Dermis microvascular lymphatic vessel endothelial cell (primary cell): ENCODE data around the gene APBA2. TPM values are rescaled to one million over a fixed set of nuclear protein-coding genes. Genes with fewer than 3 reads are reported as not detected.

ENCODE experiments used
- DNase-seq, 2 donors: peaks; one replicate each; pipeline versions ENCODE4 v3.0.0 to v3.0.0-alpha.2; 2010; ENCODE audit warnings: low read depth in 2 of 2
- total RNA-seq: library from RNA; depleted of rRNA; stranded (reverse); fragments of >200 nt; gene quantifications from 2 replicates; pipeline ENCODE4 v1.2.1, GENCODE V29; 2014

APBA2 gene
- total RNA-seq, 1 donor from 2014 or later, result 22.7 TPM

- DNase-seq, result no peak
Observed at GRCh38 chr15:29056839-29057450, 171.2 kb downstream of the APBA2 start.

GRCh38 chr15:29057856-29058255 is 172.1 kb downstream of the APBA2 start:
- no peak for DNase-seq

GRCh38 chr15:29058903-29059539 is 173.2 kb downstream of the APBA2 start:
- no peak for DNase-seq

GRCh38 chr15:29059871-29060640 is 174.3 kb downstream of the APBA2 start:
- no peak for DNase-seq

GRCh38 chr15:29061746-29062145 is 176.0 kb downstream of the APBA2 start:
- no peak for DNase-seq

GRCh38 chr15:29062179-29062591 is 176.4 kb downstream of the APBA2 start:
- DNase-seq, result no peak

GRCh38 chr15:29062626-29063025 is 176.9 kb downstream of the APBA2 start:
- DNase-seq, result no peak

GRCh38 chr15:29063646-29064045 is 177.9 kb downstream of the APBA2 start:
- DNase-seq, result no peak

- DNase-seq, result no peak
Observed at GRCh38 chr15:29064290-29064689, 178.5 kb downstream of the APBA2 start.

GRCh38 chr15:29064731-29065130 is 179.0 kb downstream of the APBA2 start:
- DNase-seq, result no peak

GRCh38 chr15:29065571-29065970 is 179.8 kb downstream of the APBA2 start:
- no peak for DNase-seq

- DNase-seq, result no peak
Observed at GRCh38 chr15:29066310-29066709, 180.5 kb downstream of the APBA2 start.

- no peak for DNase-seq
Observed at GRCh38 chr15:29066838-29067237, 181.1 kb downstream of the APBA2 start.

- no peak for DNase-seq
Observed at GRCh38 chr15:29067949-29068348, 182.2 kb downstream of the APBA2 start.

GRCh38 chr15:29070471-29071231 is 184.9 kb downstream of the APBA2 start:
- peak in 1 of 2 donors; percentile 8 for DNase-seq

- DNase-seq, result no peak
Observed at GRCh38 chr15:29071232-29071881, 185.6 kb downstream of the APBA2 start.

- no peak for DNase-seq
Observed at GRCh38 chr15:29071882-29072273, 186.1 kb downstream of the APBA2 start.

GRCh38 chr15:29072444-29072843 is 186.7 kb downstream of the APBA2 start:
- no peak for DNase-seq

GRCh38 chr15:29074045-29074444 is 188.3 kb downstream of the APBA2 start:
- peak; percentile 67 to 94 for DNase-seq

GRCh38 chr15:29078541-29078940 is 192.8 kb downstream of the APBA2 start:
- no peak for DNase-seq

GRCh38 chr15:29079479-29079878 is 193.7 kb downstream of the APBA2 start:
- no peak for DNase-seq
